Measurements from ENCODE around the gene PLEKHH1. TPM values are rescaled to one million over a fixed set of nuclear protein-coding genes. Genes with fewer than 3 reads are reported as not detected.

The PLEKHH1 gene
- total RNA-seq, 4 donors from 2014 or later, result 0.75 to 3.4 (median 2.5) TPM

- intact Hi-C loops (cut with DNase I; ENCODE audit: low total_unique reads) (no loop called here), in situ Hi-C loops (cut with MboI; ENCODE audit: low sequenced_read_pairs in 4 of 4) (loop anchor here in 1 of 4 donors (10.0 kb wide), 1 partner anchor 149 kb away; no protein-coding TSS in a partner anchor)
Measured at GRCh38 chr14:67574156-67574555, 41.1 kb downstream of the PLEKHH1 start.

DNA sequence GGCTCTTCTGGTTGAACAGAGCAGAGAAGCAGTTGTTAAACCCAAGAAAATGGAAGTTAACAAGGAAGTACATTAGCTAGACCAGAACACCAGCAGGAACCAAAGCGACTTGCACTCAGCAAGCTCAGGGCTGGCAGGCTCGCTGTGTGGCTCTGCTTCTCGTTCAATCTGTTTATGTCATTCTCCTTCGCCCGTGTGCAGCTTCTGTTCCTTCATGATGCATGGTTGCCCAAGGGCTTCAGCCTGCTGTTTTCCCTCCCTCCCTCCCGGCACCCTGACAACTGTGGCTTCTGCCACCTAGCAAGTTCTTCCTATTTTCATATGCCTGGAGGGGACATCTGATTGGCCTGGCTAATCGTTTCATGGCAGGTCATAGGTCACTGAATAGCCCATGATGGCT is 41.7 kb downstream of the PLEKHH1 start:
- H3K27me3 ChIP-seq, result no peaks in the 10 kb centered on the region
- no peak overlapping the region for H3K4me3 ChIP-seq
- H3K9me3 ChIP-seq, result no peaks in the 10 kb centered on the region
- H3K36me3 ChIP-seq, result no peaks in the 10 kb centered on the region
- H3K27ac ChIP-seq, result no peak overlapping the region
- no peak for TF ChIP-seq POLR2A (IDR thresholded peaks at IDR 0.05)
- TF ChIP-seq, protein P1, sequence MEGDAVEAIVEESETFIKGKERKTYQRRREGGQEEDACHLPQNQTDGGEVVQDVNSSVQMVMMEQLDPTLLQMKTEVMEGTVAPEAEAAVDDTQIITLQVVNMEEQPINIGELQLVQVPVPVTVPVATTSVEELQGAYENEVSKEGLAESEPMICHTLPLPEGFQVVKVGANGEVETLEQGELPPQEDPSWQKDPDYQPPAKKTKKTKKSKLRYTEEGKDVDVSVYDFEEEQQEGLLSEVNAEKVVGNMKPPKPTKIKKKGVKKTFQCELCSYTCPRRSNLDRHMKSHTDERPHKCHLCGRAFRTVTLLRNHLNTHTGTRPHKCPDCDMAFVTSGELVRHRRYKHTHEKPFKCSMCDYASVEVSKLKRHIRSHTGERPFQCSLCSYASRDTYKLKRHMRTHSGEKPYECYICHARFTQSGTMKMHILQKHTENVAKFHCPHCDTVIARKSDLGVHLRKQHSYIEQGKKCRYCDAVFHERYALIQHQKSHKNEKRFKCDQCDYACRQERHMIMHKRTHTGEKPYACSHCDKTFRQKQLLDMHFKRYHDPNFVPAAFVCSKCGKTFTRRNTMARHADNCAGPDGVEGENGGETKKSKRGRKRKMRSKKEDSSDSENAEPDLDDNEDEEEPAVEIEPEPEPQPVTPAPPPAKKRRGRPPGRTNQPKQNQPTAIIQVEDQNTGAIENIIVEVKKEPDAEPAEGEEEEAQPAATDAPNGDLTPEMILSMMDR (IDR thresholded peaks at IDR 0.05 in 4 of 5, conservative IDR thresholded peaks at IDR 0.05 in 1 of 5), result no peak
- DNase-seq (no peak), ATAC-seq (no peak)
- intact Hi-C loops (cut with DNase I; ENCODE audit: low total_unique reads) (no loop called here), in situ Hi-C loops (cut with MboI; ENCODE audit: low sequenced_read_pairs in 4 of 4) (loop anchor here in 1 of 4 donors (10.0 kb wide), 1 partner anchor 150 kb away; no protein-coding TSS in a partner anchor)
- H3K4me1 ChIP-seq, result no peaks in the 10 kb centered on the region

More at GRCh38 chr14:67574156-67574555, 41.1 kb downstream of the PLEKHH1 start:
- Histone ChIP-seq H3K4me1 (no peaks in the 10 kb centered on the region), H3K9me3 (no peaks in the 10 kb centered on the region), H3K4me3 (no peak overlapping the region), H3K27ac (no peak overlapping the region), H3K27me3 (no peaks in the 10 kb centered on the region), H3K36me3 (no peaks in the 10 kb centered on the region)
- DNase-seq (no peak), ATAC-seq (no peak)
- TF ChIP-seq, protein P1 (IDR thresholded peaks at IDR 0.05 in 4 of 5, conservative IDR thresholded peaks at IDR 0.05 in 1 of 5), result no peak
- TF ChIP-seq POLR2A (IDR thresholded peaks at IDR 0.05), result no peak

GRCh38 chr14:67575684-67576083 is 42.6 kb downstream of the PLEKHH1 start:
- ATAC-seq (no peak), DNase-seq (no peak)
- Histone ChIP-seq H3K4me1 (no peaks in the 10 kb centered on the region), H3K27ac (no peak overlapping the region), H3K27me3 (no peaks in the 10 kb centered on the region), H3K36me3 (no peaks in the 10 kb centered on the region), H3K9me3 (no peaks in the 10 kb centered on the region), H3K4me3 (no peak overlapping the region)
- in situ Hi-C loops (cut with MboI; ENCODE audit: low sequenced_read_pairs in 4 of 4) (loop anchor here in 1 of 4 donors (10.0 kb wide), 1 partner anchor 151 kb away; no protein-coding TSS in a partner anchor), intact Hi-C loops (cut with DNase I; ENCODE audit: low total_unique reads) (no loop called here)
- no peak for TF ChIP-seq POLR2A (IDR thresholded peaks at IDR 0.05)
- TF ChIP-seq, protein P1 (IDR thresholded peaks at IDR 0.05 in 4 of 5, conservative IDR thresholded peaks at IDR 0.05 in 1 of 5), result no peak

- no peaks in the 10 kb centered on the region for H3K4me1 ChIP-seq
- no peaks in the 10 kb centered on the region for H3K36me3 ChIP-seq
- in situ Hi-C loops (cut with MboI; ENCODE audit: low sequenced_read_pairs in 4 of 4), result loop anchor here in 1 of 4 donors (10.0 kb wide), 1 partner anchor 152 kb away; no protein-coding TSS in a partner anchor
- no peaks in the 10 kb centered on the region for H3K9me3 ChIP-seq
- H3K27ac ChIP-seq, result no peak overlapping the region
- DNase-seq, result no peak
- no peak overlapping the region for H3K4me3 ChIP-seq
- intact Hi-C loops (cut with DNase I; ENCODE audit: low total_unique reads), result no loop called here
- H3K27me3 ChIP-seq, result no peaks in the 10 kb centered on the region
- ATAC-seq, result no peak
- no peak for TF ChIP-seq POLR2A (IDR thresholded peaks at IDR 0.05)
- TF ChIP-seq, protein P1 (IDR thresholded peaks at IDR 0.05 in 4 of 5, conservative IDR thresholded peaks at IDR 0.05 in 1 of 5), result no peak
Measured at GRCh38 chr14:67576216-67576955, 43.3 kb downstream of the PLEKHH1 start.
